LoVo (cell line): ENCODE measurements around the gene ZSCAN5A.
"Not testable (repeated sequence)": the region's sequence is repeated elsewhere in the genome, so short reads cannot be mapped to it uniquely, and the experiment has no call there.

Experiments
- DNase-seq: peaks from one replicate; pipeline ENCODE4 v3.0.0-alpha.2; 2016; ENCODE audit warnings: low spot score

Gene ZSCAN5A

DNA sequence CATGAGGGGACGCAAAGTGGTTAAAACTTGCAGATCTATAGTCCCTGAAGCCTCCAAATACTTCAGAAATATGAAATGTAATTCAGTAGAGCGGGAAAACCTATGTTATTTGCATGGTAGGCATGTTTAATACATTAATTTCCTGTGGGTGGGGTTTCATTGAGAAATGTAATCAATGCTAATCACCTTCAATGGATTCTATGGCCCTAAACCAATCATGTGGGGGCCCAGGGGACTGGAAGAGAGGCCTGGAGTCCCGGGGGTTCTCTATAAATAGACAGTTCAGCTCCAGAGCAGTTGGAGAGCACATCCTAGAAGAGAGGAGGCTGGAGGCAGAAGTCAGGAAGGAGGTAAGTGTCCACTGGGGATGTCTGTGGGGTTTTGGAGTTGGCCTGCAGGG is 112.7 kb downstream of the ZSCAN5A start, which contains the start of gene ZSCAN5C:
ZSCAN5C (plus strand) TSS at position 301 of the 400 bp plus-strand sequence. CDS start 3,641 bp downstream, outside the sequence.
- DNase-seq = no peak

DNA sequence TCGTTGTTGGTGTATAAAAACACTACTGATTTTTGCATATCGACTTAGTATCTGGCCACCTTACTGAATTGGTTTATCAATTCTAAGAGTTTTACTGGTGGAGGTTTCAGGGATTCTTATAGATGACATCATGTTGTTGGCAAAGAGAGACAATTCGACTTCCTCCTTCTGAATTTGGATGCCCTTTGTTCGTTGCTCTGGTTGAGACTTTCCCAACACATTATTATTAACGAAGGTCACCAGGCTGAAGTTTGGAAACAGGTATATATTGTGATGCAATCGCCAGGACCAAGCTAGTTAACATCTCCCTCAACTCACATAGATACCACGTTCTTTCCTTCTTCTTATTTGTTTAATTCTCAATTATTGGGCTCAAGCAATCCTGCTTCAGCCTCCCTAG is 115.0 kb downstream of the ZSCAN5A start:
- DNase-seq = no peak

- not testable (repeated sequence) for DNase-seq
These were observed 117.0 kb downstream of the ZSCAN5A start, which contains the start of gene ZSCAN5B for GRCh38 chr19:56197646-56198045. ZSCAN5B (minus strand) TSS chr19:56197783; CDS start chr19:56193052, 4,731 bp downstream.

GRCh38 chr19:56193981-56194640 is 120.5 kb downstream of the ZSCAN5A start:
- DNase-seq = no peak

DNA sequence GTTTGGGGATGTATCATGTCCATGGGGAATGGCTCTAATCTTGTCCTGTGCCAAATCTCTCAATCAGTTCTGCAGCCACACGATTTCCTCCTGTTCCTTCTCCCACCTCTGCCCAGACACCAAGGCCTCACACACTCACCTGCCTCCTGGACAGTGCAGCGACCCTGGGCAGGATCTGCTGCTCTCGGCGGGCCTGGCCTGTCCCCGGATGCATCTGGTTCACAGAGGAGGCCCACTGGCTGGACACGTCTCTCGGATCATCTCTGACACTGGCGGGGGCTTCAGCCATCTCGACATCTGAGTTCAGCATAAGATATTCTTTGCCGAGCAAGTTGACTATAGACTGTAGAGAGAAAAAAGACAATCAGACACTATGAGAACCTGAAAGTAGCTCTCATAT is 122.9 kb downstream of the ZSCAN5A start:
- no peak for DNase-seq

GRCh38 chr19:56191115-56191514 is 123.5 kb downstream of the ZSCAN5A start:
- no peak for DNase-seq

- DNase-seq = no peak
These were observed 124.9 kb downstream of the ZSCAN5A start for GRCh38 chr19:56189785-56190184.

DNA sequence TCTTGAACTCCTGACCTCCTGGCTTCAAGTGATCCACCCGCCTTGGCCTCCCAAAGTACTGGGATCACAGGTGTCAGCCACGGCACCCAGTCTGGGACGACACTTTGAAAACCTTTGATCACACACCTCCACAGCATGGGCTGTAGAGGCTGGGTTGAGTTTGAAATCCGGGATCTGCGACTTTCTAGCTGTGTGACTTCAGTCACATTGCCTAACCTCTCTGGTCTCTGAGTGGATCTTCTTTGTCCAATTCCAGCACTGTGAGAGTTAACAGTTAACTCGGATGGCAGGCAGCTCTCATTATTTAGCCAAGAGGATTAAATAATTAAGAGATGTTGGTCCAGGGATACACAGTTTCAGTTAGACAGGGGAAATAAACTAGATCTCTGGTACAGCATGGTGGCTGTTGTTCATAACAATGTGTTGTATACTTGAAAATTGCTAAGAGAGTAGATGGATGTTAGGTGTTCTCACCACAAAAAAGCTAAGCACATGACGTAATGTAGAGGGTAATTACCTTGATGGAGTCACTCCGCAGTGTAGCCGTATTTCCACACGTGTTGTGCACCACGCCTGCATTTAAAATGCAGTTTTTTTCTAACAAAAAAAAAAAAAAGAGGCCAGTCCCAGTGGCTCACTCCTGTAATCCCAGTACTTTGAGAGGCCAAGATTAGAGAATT is 136.9 kb downstream of the ZSCAN5A start:
- no peak for DNase-seq

DNA sequence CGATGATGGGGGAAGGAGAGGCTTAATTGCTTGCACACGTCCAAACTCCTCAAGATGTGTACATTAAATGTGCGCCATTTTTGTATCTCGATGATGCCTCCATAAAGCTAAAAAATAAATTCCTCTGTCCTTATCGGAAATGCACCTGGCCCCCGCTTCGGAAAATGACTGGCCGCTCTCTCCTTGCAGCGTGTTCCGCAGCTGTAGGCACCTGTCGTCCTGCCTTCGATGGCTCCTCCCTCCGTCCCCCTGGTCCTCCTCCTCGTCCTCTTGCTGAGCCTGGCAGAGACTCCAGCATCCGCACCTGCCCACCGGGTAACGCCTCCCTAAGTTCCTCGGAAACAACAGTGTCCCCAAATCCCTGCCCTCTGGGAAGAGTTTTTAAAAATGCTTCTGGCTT is 137.8 kb downstream of the ZSCAN5A start:
- DNase-seq = no peak

GRCh38 chr19:56176310-56176709 is 138.3 kb downstream of the ZSCAN5A start:
- DNase-seq = not testable (repeated sequence)

DNA sequence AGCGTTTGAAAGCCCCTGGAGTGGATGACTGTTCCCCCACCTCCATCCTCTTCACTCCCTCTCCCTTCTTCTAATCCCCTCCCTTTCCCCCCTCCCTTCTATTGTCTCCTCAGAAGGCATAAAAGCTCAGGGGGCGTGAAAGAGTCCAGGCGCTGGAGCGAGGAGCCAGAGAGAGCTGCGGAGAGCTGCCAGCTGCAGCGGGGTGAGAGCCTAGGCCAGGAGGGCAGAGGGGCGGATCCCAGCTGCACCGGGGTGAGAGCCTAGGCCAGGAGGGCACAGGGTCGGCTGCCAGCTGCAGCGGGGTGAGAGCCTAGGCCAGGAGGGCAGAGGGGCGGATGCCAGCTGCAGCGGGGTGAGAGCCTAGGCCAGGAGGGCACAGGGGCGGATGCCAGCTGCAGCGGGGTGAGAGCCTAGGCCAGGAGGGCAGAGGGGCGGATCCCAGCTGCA is 138.8 kb downstream of the ZSCAN5A start, which contains the start of gene GALP:
GALP (plus strand) TSS at position 148 of the 447 bp plus-strand sequence. CDS start 1,101 bp downstream, outside the sequence.
- DNase-seq = not testable (repeated sequence)

GRCh38 chr19:56174550-56174949 is 140.1 kb downstream of the ZSCAN5A start:
- no peak for DNase-seq

DNA sequence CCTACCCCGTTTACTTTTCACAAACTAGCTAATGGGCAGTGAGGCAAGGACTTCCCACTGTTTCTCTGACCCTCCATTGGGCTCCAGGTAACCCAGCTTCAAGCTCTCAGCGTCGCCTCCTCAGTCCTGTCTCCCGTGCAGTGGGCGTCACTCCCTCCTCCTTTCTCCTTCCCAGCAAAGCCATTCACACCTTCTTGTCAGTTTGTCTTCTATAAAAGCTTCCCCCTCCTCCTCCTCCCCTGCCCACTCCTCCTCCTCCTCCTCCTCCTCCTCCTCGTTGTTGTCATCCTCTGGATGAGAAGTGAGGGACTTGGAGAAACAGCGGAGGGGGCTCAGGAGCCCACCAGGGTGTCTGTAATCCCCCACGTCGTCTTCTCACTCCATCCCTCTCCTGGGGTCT is 140.6 kb downstream of the ZSCAN5A start:
- no peak for DNase-seq
